HCT116 (cell line): ENCODE data around the gene SHMT1.
A peak's percentile ranks its signal among the peaks of the same experiment; 100 is the strongest.

Experiments used
- CTCF ChIP-seq, 3 experiments: fragments of 200-600 bp in 1 of 3; sonication (generic) in 1 of 3; IDR thresholded peaks in 2 of 3; conservative IDR thresholded peaks in 1 of 3; 2 replicates each; pipeline ENCODE4 v1.5.1; 2012 to 2017; ENCODE audit warnings: low read depth in 2 of 3, low read length in 2 of 3, antibody characterized with exemption in 1 of 3, borderline replicate concordance in 1 of 3, control low read depth in 1 of 3, mild to moderate bottlenecking in 1 of 3, mixed read lengths in 1 of 3, mixed run types in 1 of 3, moderate library complexity in 1 of 3; ENCODE audit not compliant: insufficient read depth in 1 of 3
- EZH2 ChIP-seq: fragments of 200-600 bp; sonication (generic); IDR thresholded peaks from 2 replicates; pipeline ENCODE4 v1.6.1; 2017; ENCODE audit warnings: antibody characterized with exemption, mixed run types
- POLR2A ChIP-seq: IDR thresholded peaks from 2 replicates; pipeline ENCODE4 v1.7.0; 2011; ENCODE audit warnings: borderline replicate concordance; ENCODE audit not compliant: insufficient read depth, insufficient read length; ENCODE audit errors: extremely low read depth
- POLR2AphosphoS5 ChIP-seq: IDR thresholded peaks from 2 replicates; pipeline ENCODE4 v1.6.1; 2011; ENCODE audit warnings: mild to moderate bottlenecking, low read depth, low read length, moderate library complexity
- RAD21 ChIP-seq: IDR thresholded peaks from 2 replicates; pipeline ENCODE4 v1.6.1; 2012; ENCODE audit warnings: low read depth, mild to moderate bottlenecking

GRCh38 chr17:18319604-18320256, 43.6 kb downstream of the SHMT1 start:
- TF ChIP-seq EZH2 = no peak
- TF ChIP-seq CTCF (IDR thresholded peaks at IDR 0.05 in 2 of 3, conservative IDR thresholded peaks at IDR 0.05 in 1 of 3; ENCODE audit: borderline replicate concordance in 1 of 3, insufficient read depth in 1 of 3, low read depth in 2 of 3, low read length in 2 of 3) = peak in 2 of 3 experiments; percentile 17 to 28; a peak in 4 of 6 replicates
- TF ChIP-seq POLR2AphosphoS5 = no peak
- no peak for TF ChIP-seq POLR2A
- peak; percentile 45 for TF ChIP-seq RAD21
